Panc1 (cell line): ENCODE results near the gene CACNA1C. TPM values are rescaled to one million over a fixed set of nuclear protein-coding genes. Genes with fewer than 3 reads are reported as not detected.

Experiments
- ATAC-seq: fragments of 200-7000 bp; cut with Tn5 transposase; 2 replicates; pipeline ENCODE4 v1.9.1; 2020; ENCODE audit warnings: mild to moderate bottlenecking, moderate library complexity
- BruUV-seq: library from RNA; stranded (reverse); fragments of 400-500 nt; replicated peaks from 2 replicates; lab custom pipeline; 2021; lab: Mats Ljungman, UMichigan
- CTCF ChIA-PET: fragments of 300-600 bp; sonication (Branson Sonifier 250); formaldehyde crosslinking; loops from one replicate; lab custom pipeline; 2022; ENCODE audit warnings: antibody characterized with exemption; lab: Charles Lee
- POLR2A ChIA-PET: fragments of 300-600 bp; sonication (Branson Sonifier 250); formaldehyde crosslinking; loops from one replicate; lab custom pipeline; 2022; ENCODE audit warnings: antibody characterized with exemption; lab: Charles Lee
- DNase-seq: peaks from one replicate; pipeline ENCODE4 v3.0.0-alpha.2; 2010; ENCODE audit warnings: low read depth, low spot score
- H3K27ac ChIP-seq: 2 replicates; pipeline ENCODE4 v1.5.1; 2011; ENCODE audit warnings: mild to moderate bottlenecking, low read length, inconsistent platforms
- H3K27me3 ChIP-seq: fragments of 200-500 bp; sonication (Bioruptor generic); 2 replicates; pipeline ENCODE4 v1.6.0; 2014; ENCODE audit warnings: low read length, inconsistent platforms; ENCODE audit not compliant: control insufficient read depth, insufficient read depth
- H3K36me3 ChIP-seq: fragments of 200-500 bp; sonication (Bioruptor generic); 2 replicates; pipeline ENCODE4 v1.5.1; 2014; ENCODE audit warnings: inconsistent platforms, mild to moderate bottlenecking, low read length, moderate library complexity; ENCODE audit not compliant: control insufficient read depth, insufficient read depth
- H3K4me1 ChIP-seq: 2 replicates; pipeline ENCODE4 v1.5.1; 2011; ENCODE audit warnings: inconsistent platforms, mild to moderate bottlenecking, low read length, moderate library complexity; ENCODE audit not compliant: control insufficient read depth, insufficient read depth
- H3K4me3 ChIP-seq, 2 experiments: 2 replicates each; pipeline ENCODE4 v1.5.1; 2011 to 2012; ENCODE audit warnings: low read depth in 2 of 2, low read length in 2 of 2, mild to moderate bottlenecking in 2 of 2, inconsistent platforms in 1 of 2, moderate library complexity in 1 of 2
- H3K9me3 ChIP-seq: fragments of 200-500 bp; sonication (Bioruptor generic); 2 replicates; pipeline ENCODE4 v1.5.1; 2014; ENCODE audit warnings: low read depth, mild to moderate bottlenecking, inconsistent platforms, low read length, moderate library complexity; ENCODE audit not compliant: control insufficient read depth, insufficient read depth
- CTCF ChIP-seq: fragments of 450-650 bp; IDR thresholded peaks from 2 replicates; pipeline ENCODE4 v1.5.1; 2017; ENCODE audit warnings: mild to moderate bottlenecking
- POLR2AphosphoS5 ChIP-seq: IDR thresholded peaks from 2 replicates; pipeline ENCODE4 v1.6.1; 2012; ENCODE audit warnings: mild to moderate bottlenecking, low read depth, low read length, moderate library complexity
- SIN3A ChIP-seq: IDR thresholded peaks from 2 replicates; pipeline ENCODE4 v1.6.1; 2012; ENCODE audit warnings: low read depth, mild to moderate bottlenecking, low read length, moderate library complexity, borderline replicate concordance; ENCODE audit not compliant: insufficient read depth
- TCF7L2 ChIP-seq: IDR thresholded peaks from 2 replicates; pipeline ENCODE4 v1.6.1; 2011; ENCODE audit warnings: mild to moderate bottlenecking, low read depth, low read length, inconsistent platforms
- in situ Hi-C: cut with HindIII; loops from 2 replicates; pipeline ENCODE4 v1.10.0; 2016; ENCODE audit warnings: low sequenced_read_pairs, low pct_unique_long_range_greater_than_20kb
- intact Hi-C: fragments of 100-400 bp; cut with micrococcal nuclease; formaldehyde crosslinking; loops from one replicate; pipeline ENCODE4 v1.10.0; 2022; ENCODE audit not compliant: unreplicated experiment
- total RNA-seq: library from RNA; stranded (reverse); gene quantifications from one replicate; pipeline ENCODE4 v1.2.1, GENCODE V29; 2021; ENCODE audit not compliant: unreplicated experiment
- TF ChIP-seq, protein P1 (sequence below), 2 experiments: IDR thresholded peaks; 2 replicates each; pipeline ENCODE4 v1.6.1; 2011 to 2012; ENCODE audit warnings: low read depth in 2 of 2, control low read depth in 1 of 2, low read length in 1 of 2, mild to moderate bottlenecking in 1 of 2, moderate library complexity in 1 of 2; ENCODE audit not compliant: insufficient read depth in 1 of 2

CACNA1C gene
- total RNA-seq, 1 experiment from 2014 or later: 0.03 TPM

DNA sequence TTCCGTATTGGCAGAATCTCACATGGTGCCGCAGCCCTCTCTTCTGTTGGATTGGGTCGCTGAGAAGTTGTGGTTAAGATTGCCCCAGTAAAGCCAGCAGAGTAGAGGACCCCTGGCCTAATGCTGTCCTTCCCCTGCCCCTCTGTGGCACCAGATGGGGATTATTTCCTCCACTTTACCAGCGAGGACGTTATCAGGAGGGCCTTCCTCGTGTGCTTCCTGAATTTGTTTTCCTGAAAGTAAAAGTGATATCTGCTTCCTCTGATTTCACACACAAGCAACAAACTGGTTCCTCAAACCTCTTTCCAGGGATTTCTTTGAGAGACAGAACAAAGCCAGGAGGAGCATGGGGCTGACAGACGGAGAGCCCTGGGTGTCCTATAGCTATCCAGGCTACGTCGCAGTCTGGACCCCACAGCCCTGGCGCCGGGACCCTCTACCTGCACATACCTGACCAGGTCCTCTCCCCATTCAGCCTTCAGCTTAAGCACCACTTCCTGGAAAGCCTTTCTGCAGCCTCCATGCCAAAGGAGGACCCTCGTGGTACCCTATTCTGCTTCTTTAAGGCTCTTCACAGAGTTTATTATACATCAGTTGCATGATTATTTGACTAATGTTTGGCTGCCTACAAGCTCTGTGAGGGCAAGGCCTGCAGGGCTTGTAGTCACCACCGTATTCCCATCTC, 427.2 kb downstream of the CACNA1C start:
- intact Hi-C loops (no loop called here), in situ Hi-C loops (no loop called here)
- Histone ChIP-seq H3K4me1 (no peaks in the 10 kb centered on the region), H3K36me3 (no peaks in the 10 kb centered on the region), H3K4me3 (no peak overlapping the region), H3K27me3 (no peaks in the 10 kb centered on the region; the same call in 1 of the 2 replicates), H3K27ac (no peak overlapping the region), H3K9me3 (no peaks in the 10 kb centered on the region)
- no TSS peak for BruUV-seq
- ATAC-seq: no peak
- ChIA-PET POLR2A (no interaction called here), CTCF (no interaction called here)
- TF ChIP-seq, protein P1, sequence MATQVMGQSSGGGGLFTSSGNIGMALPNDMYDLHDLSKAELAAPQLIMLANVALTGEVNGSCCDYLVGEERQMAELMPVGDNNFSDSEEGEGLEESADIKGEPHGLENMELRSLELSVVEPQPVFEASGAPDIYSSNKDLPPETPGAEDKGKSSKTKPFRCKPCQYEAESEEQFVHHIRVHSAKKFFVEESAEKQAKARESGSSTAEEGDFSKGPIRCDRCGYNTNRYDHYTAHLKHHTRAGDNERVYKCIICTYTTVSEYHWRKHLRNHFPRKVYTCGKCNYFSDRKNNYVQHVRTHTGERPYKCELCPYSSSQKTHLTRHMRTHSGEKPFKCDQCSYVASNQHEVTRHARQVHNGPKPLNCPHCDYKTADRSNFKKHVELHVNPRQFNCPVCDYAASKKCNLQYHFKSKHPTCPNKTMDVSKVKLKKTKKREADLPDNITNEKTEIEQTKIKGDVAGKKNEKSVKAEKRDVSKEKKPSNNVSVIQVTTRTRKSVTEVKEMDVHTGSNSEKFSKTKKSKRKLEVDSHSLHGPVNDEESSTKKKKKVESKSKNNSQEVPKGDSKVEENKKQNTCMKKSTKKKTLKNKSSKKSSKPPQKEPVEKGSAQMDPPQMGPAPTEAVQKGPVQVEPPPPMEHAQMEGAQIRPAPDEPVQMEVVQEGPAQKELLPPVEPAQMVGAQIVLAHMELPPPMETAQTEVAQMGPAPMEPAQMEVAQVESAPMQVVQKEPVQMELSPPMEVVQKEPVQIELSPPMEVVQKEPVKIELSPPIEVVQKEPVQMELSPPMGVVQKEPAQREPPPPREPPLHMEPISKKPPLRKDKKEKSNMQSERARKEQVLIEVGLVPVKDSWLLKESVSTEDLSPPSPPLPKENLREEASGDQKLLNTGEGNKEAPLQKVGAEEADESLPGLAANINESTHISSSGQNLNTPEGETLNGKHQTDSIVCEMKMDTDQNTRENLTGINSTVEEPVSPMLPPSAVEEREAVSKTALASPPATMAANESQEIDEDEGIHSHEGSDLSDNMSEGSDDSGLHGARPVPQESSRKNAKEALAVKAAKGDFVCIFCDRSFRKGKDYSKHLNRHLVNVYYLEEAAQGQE (IDR thresholded peaks at IDR 0.05; ENCODE audit: insufficient read depth in 1 of 2, low read depth in 2 of 2, low read length in 1 of 2): no peak
- TF ChIP-seq SIN3A (no peak), POLR2AphosphoS5 (no peak), TCF7L2 (no peak), CTCF (no peak)
- no peak for DNase-seq

GRCh38 chr12:2481346-2481745, 428.6 kb downstream of the CACNA1C start:
- H3K27me3 ChIP-seq: no peaks in the 10 kb centered on the region; the same call in 1 of the 2 replicates
- intact Hi-C loops: no loop called here

More at GRCh38 chr12:2481346-2481745, 428.6 kb downstream of the CACNA1C start:
- BruUV-seq: no TSS peak
- Histone ChIP-seq H3K9me3 (no peaks in the 10 kb centered on the region), H3K4me3 (no peak overlapping the region), H3K36me3 (no peaks in the 10 kb centered on the region), H3K27ac (no peak overlapping the region), H3K4me1 (no peaks in the 10 kb centered on the region)
- in situ Hi-C loops: no loop called here
- POLR2A ChIA-PET: no interaction called here
- no peak for TF ChIP-seq SIN3A
- TF ChIP-seq CTCF: no peak
- TF ChIP-seq, protein P1 (IDR thresholded peaks at IDR 0.05; ENCODE audit: insufficient read depth in 1 of 2, low read depth in 2 of 2, low read length in 1 of 2): no peak
- ATAC-seq: no peak
- CTCF ChIA-PET: no interaction called here
- no peak for DNase-seq
